Neural progenitor cell (in vitro differentiated cells): ENCODE results near the gene RTN4RL2.

Source experiments
- CTCF ChIP-seq: fragments of 200-600 bp; sonication (generic); IDR thresholded peaks from 2 replicates; pipeline ENCODE4 v1.5.1; 2017; ENCODE audit warnings: antibody characterized with exemption, mild to moderate bottlenecking
- EZH2 ChIP-seq: fragments of 200-600 bp; sonication (generic); IDR thresholded peaks from 2 replicates; pipeline ENCODE4 v1.6.1; 2017; ENCODE audit warnings: antibody characterized with exemption, mild to moderate bottlenecking, moderate library complexity

GRCh38 chr11:57523419-57523818 is 63.1 kb downstream of the RTN4RL2 start:
- TF ChIP-seq CTCF (no peak), EZH2 (no peak)
